HUES48 (cell line): Measurements from ENCODE around the gene WRAP53.

Experiments used
- H3K27ac ChIP-seq: one replicate; pipeline ENCODE4 v1.7.0; 2013; ENCODE audit warnings: low read depth, low read length, inconsistent platforms
- H3K27me3 ChIP-seq: 2 replicates; pipeline ENCODE4 v1.6.1; 2013; ENCODE audit warnings: mild to moderate bottlenecking, low read length; ENCODE audit not compliant: control insufficient read depth, insufficient read depth
- H3K36me3 ChIP-seq: 2 replicates; pipeline ENCODE4 v1.6.1; 2013; ENCODE audit warnings: low read length; ENCODE audit not compliant: control insufficient read depth, insufficient read depth
- H3K4me1 ChIP-seq: 2 replicates; pipeline ENCODE4 v1.6.1; 2013; ENCODE audit warnings: mild to moderate bottlenecking, low read length; ENCODE audit not compliant: control insufficient read depth, insufficient read depth
- H3K4me3 ChIP-seq: 2 replicates; pipeline ENCODE4 v1.5.1; 2013; ENCODE audit warnings: mild to moderate bottlenecking, low read depth, low read length
- H3K9ac ChIP-seq: 2 replicates; pipeline ENCODE4 v1.6.1; 2013; ENCODE audit warnings: mild to moderate bottlenecking, low read depth, low read length, moderate library complexity
- H3K9me3 ChIP-seq: 2 replicates; pipeline ENCODE4 v1.6.1; 2013; ENCODE audit warnings: low read length; ENCODE audit not compliant: control insufficient read depth, insufficient read depth

Gene WRAP53

GRCh38 chr17:7685533-7686221, 2.6 kb upstream of the WRAP53 start:
- H3K27me3 ChIP-seq: no peaks in the 10 kb centered on the region
- H3K9ac ChIP-seq: peak overlapping the region; percentile 98
- no peaks in the 10 kb centered on the region for H3K9me3 ChIP-seq
- H3K27ac ChIP-seq: peak overlapping the region; percentile 99
- peak overlapping the region; percentile 97 for H3K4me3 ChIP-seq
- peaks cover 14% of the 10 kb centered on the region for H3K4me1 ChIP-seq
- peaks cover 26% of the 10 kb centered on the region for H3K36me3 ChIP-seq

GRCh38 chr17:7686222-7687071, 1.8 kb upstream of the WRAP53 start:
- Histone ChIP-seq H3K9me3 (no peaks in the 10 kb centered on the region), H3K27ac (peak overlapping the region; percentile 99), H3K9ac (peak overlapping the region; percentile 98), H3K36me3 (peaks cover 26% of the 10 kb centered on the region), H3K27me3 (no peaks in the 10 kb centered on the region), H3K4me3 (peak overlapping the region; percentile 97), H3K4me1 (peaks cover 14% of the 10 kb centered on the region)

- H3K4me3 ChIP-seq: peak within 1 kb of the TSS; percentile 97
- peaks cover 26% of the 10 kb centered on the region for H3K36me3 ChIP-seq
- no peaks in the 10 kb centered on the region for H3K27me3 ChIP-seq
- peaks cover 14% of the 10 kb centered on the region for H3K4me1 ChIP-seq
- H3K9ac ChIP-seq: peak within 1 kb of the TSS; percentile 98
- H3K9me3 ChIP-seq: no peaks in the 10 kb centered on the region
- peak within 1 kb of the TSS; percentile 99 for H3K27ac ChIP-seq
Observed at GRCh38 chr17:7687072-7687907, 987 bp upstream of the WRAP53 start, which contains the start of gene TP53. Gene TP53, minus strand, starts transcription at chr17:7687490. Its CDS starts 10,896 bp downstream, at chr17:7676594.

GRCh38 chr17:7688808-7689316, 585 bp downstream of the WRAP53 start:
- peaks cover 14% of the 10 kb centered on the region for H3K4me1 ChIP-seq
- no peaks in the 10 kb centered on the region for H3K27me3 ChIP-seq
- peak overlapping the region; percentile 97 for H3K4me3 ChIP-seq
- H3K36me3 ChIP-seq: peaks cover 34% of the 10 kb centered on the region
- H3K9me3 ChIP-seq: no peaks in the 10 kb centered on the region
- peak overlapping the region; percentile 57 for H3K9ac ChIP-seq
- H3K27ac ChIP-seq: peak overlapping the region; percentile 70

GRCh38 chr17:7695586-7695985, 7.3 kb downstream of the WRAP53 start:
- no peaks in the 10 kb centered on the region for H3K4me1 ChIP-seq
- H3K9me3 ChIP-seq: no peaks in the 10 kb centered on the region
- H3K36me3 ChIP-seq: peaks cover 26% of the 10 kb centered on the region
- no peak overlapping the region for H3K9ac ChIP-seq
- H3K4me3 ChIP-seq: no peak overlapping the region
- no peaks in the 10 kb centered on the region for H3K27me3 ChIP-seq
- H3K27ac ChIP-seq: no peak overlapping the region

DNA sequence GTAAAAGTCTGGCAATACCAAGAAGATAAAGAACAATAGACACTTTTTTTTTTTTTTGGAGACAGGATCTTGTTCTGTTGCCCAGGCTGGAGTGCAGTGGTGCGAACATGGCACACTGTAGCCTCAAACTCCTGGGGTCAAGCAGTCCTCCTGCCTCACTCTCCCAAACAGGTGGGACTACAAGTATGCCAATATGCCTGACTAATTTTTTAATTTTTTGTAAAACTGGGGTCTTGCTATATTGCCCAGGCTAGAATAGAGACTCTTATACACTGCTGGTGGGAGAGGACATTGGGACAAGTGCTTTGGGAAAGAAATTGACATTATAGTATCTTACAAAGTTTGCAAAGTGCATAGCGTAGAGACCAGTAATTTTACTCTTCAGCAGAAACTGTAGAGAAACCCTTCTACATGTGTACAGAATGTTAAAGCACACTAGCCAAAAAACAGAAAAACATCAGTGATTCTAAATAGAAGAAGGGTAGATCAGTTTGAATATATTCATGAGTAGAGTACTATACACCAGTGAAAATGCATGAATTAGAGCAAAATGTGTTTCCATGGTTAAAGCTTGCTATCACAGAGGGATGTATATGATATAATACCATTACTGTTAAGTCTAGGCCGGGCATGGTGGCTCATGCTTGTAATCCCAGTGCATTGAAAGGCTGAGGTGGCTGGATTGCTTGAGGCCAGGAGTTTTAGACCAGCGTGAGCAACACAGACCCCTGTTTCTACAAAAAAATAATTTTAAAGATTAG, 9.7 kb downstream of the WRAP53 start:
- H3K9me3 ChIP-seq: no peaks in the 10 kb centered on the region
- H3K9ac ChIP-seq: no peak overlapping the region
- H3K27ac ChIP-seq: no peak overlapping the region
- peaks cover 39% of the 10 kb centered on the region for H3K36me3 ChIP-seq
- no peaks in the 10 kb centered on the region for H3K27me3 ChIP-seq
- peaks cover 1% of the 10 kb centered on the region; the same call in 1 of the 2 replicates for H3K4me1 ChIP-seq
- H3K4me3 ChIP-seq: no peak overlapping the region

DNA sequence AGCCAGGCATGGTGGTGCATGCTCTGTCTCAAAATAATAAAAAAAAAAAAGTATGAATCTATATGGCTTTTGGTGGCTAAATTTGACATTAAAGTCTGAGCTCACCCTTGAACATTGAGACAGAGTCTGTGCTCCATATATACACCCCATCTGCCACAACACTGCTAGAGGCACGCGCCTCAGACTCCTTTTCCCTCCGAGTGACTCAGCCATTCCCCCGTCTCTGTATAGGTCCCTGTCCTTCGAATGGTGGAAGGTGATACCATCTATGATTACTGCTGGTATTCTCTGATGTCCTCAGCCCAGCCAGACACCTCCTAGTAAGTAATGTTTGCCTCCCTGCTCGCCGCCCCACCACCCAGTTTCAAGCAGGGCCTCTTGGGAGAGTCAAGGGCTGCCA, 12.2 kb downstream of the WRAP53 start:
- Histone ChIP-seq H3K27me3 (peaks cover 6% of the 10 kb centered on the region), H3K4me1 (peaks cover 8% of the 10 kb centered on the region)

DNA sequence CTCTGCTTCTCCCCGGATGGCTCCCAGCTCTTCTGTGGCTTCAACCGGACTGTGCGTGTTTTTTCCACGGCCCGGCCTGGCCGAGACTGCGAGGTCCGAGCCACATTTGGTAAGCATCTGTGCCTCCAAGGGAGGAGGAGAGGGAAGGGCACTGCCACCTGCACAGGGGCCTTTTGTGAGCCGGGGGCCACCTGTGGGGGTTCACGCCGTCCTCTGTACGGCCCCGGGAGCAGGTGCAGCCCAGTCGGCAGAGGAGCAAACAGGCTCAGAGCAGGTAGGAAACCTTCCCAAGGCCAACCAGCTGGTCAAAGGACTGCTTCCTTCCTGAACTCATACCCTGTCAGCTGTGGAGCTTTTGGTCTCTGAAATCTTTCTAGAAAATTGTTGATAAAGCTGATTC, 13.4 kb downstream of the WRAP53 start:
- Histone ChIP-seq H3K36me3 (peaks cover 18% of the 10 kb centered on the region; the same call in 1 of the 2 replicates), H3K4me3 (no peak overlapping the region), H3K27me3 (peaks cover 15% of the 10 kb centered on the region), H3K9ac (no peak overlapping the region), H3K9me3 (no peaks in the 10 kb centered on the region), H3K4me1 (peaks cover 19% of the 10 kb centered on the region), H3K27ac (no peak overlapping the region)

More for the DNA sequence above, 12.2 kb downstream of the WRAP53 start:
- Histone ChIP-seq H3K36me3 (peaks cover 24% of the 10 kb centered on the region; the same call in 1 of the 2 replicates), H3K4me3 (no peak overlapping the region), H3K9ac (no peak overlapping the region), H3K27ac (no peak overlapping the region), H3K9me3 (no peaks in the 10 kb centered on the region)

DNA sequence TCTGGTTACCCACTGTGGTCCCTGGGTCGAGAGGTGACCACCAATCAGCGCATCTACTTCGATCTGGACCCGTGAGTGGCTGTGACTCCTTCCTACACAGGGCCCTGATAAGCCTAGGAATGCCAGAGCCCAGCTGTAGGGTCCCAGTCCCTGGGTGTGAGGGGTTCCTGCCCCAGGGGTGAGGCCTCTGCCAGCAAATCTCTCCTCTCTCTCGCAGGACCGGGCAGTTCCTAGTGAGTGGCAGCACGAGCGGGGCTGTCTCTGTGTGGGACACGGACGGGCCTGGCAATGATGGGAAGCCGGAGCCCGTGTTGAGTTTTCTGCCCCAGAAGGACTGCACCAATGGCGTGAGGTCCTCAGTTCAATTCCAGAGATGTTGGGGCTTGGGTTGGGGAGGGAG, 14.5 kb downstream of the WRAP53 start:
- no peak overlapping the region for H3K9ac ChIP-seq
- H3K9me3 ChIP-seq: no peaks in the 10 kb centered on the region
- H3K4me1 ChIP-seq: peaks cover 20% of the 10 kb centered on the region
- H3K36me3 ChIP-seq: peaks cover 16% of the 10 kb centered on the region; the same call in 1 of the 2 replicates
- peaks cover 16% of the 10 kb centered on the region for H3K27me3 ChIP-seq
- H3K4me3 ChIP-seq: no peak overlapping the region; the same call in 1 of the 2 replicates
- no peak overlapping the region for H3K27ac ChIP-seq
